Endothelial cell of umbilical vein (primary cell): Measurements from ENCODE around the gene LDOC1. TPM values are rescaled to one million over a fixed set of nuclear protein-coding genes. Genes with fewer than 3 reads are reported as not detected.

Experiments used
- Bru-seq: library from RNA; stranded (reverse); fragments of 400-500 nt; gene quantifications from one replicate; lab custom pipeline; 2021; lab: Mats Ljungman, UMichigan
- BruChase-seq, 2 experiments: library from RNA; stranded (reverse); fragments of 400-500 nt; gene quantifications; one replicate each; lab custom pipeline; 2021; lab: Mats Ljungman, UMichigan
- BruUV-seq: library from RNA; stranded (reverse); fragments of 400-500 nt; replicated peaks from 2 replicates; lab custom pipeline; 2021; lab: Mats Ljungman, UMichigan
- CTCF ChIA-PET: fragments of 300-600, 350-600 bp; sonication (Branson Sonifier 250); formaldehyde crosslinking; loops from one replicate; lab custom pipeline; 2021; ENCODE audit warnings: antibody characterized with exemption, inconsistent platforms; lab: Charles Lee
- POLR2A ChIA-PET: fragments of 300-600, 350-600 bp; sonication (Branson Sonifier 250); formaldehyde crosslinking; loops from one replicate; lab custom pipeline; 2021; ENCODE audit warnings: antibody characterized with exemption, inconsistent platforms; lab: Charles Lee
- DNase-seq: peaks from one replicate; pipeline ENCODE4 v3.0.0-alpha.2; 2011; ENCODE audit warnings: low read depth, low spot score
- FAIRE-seq: peaks from 2 replicates; lab custom pipeline; 2011; peaks lifted over from hg19 to GRCh38; lab: Jason Lieb, UNC
- H2AFZ ChIP-seq: 2 replicates; pipeline ENCODE4 v1.6.0; 2012; ENCODE audit warnings: low read depth, low read length, control low read depth, inconsistent platforms
- H3K27ac ChIP-seq: 2 replicates; pipeline ENCODE4 v1.5.1; 2011; ENCODE audit warnings: low read depth, mild to moderate bottlenecking, control low read depth, low read length, moderate library complexity; ENCODE audit not compliant: insufficient read depth
- H3K27me3 ChIP-seq, 2 experiments: 2 replicates each; pipeline versions ENCODE4 v1.6.0 to v1.6.1; 2011; ENCODE audit warnings: low read length in 2 of 2, mixed read lengths in 1 of 2; ENCODE audit not compliant: control insufficient read depth in 2 of 2, insufficient read depth in 2 of 2
- H3K36me3 ChIP-seq, 2 experiments: 2 replicates in 1 of 2; 3 replicates in 1 of 2; pipeline ENCODE4 v1.5.1; 2011; ENCODE audit warnings: low read length in 2 of 2, mild to moderate bottlenecking in 1 of 2, moderate library complexity in 1 of 2; ENCODE audit not compliant: control insufficient read depth in 2 of 2, insufficient read depth in 2 of 2; ENCODE audit errors: extremely low read depth in 1 of 2
- H3K4me1 ChIP-seq: 3 replicates; pipeline ENCODE4 v1.5.1; 2011; ENCODE audit warnings: mild to moderate bottlenecking, low read length; ENCODE audit not compliant: control insufficient read depth, insufficient read depth; ENCODE audit errors: extremely low read depth
- H3K4me2 ChIP-seq: 2 replicates; pipeline ENCODE4 v1.6.1; 2011; ENCODE audit warnings: low read length, control low read depth, mixed read lengths; ENCODE audit not compliant: insufficient read depth
- H3K4me3 ChIP-seq, 3 experiments: fragments of 200-600 bp in 1 of 3; sonication (generic), shearing (Covaris generic) in 1 of 3; replicated peaks in 1 of 3; 2 replicates each; pipeline ENCODE4 v1.5.1; 2011 to 2016; ENCODE audit warnings: control low read depth in 3 of 3, low read length in 3 of 3, mild to moderate bottlenecking in 2 of 3, inconsistent platforms in 1 of 3, low read depth in 1 of 3, moderate library complexity in 1 of 3; ENCODE audit not compliant: insufficient read depth in 1 of 3
- H3K79me2 ChIP-seq: 2 replicates; pipeline ENCODE4 v1.6.0; 2012; ENCODE audit warnings: low read length, inconsistent platforms; ENCODE audit not compliant: control insufficient read depth, insufficient read depth
- H3K9ac ChIP-seq: replicated peaks from 2 replicates; pipeline ENCODE3; 2011; ENCODE audit warnings: low read length, control low read depth; ENCODE audit not compliant: insufficient read depth; ENCODE audit errors: extremely low read depth
- H3K9me1 ChIP-seq: replicated peaks from 3 replicates; pipeline ENCODE4 v1.6.0; 2011; ENCODE audit warnings: mild to moderate bottlenecking, low read length; ENCODE audit not compliant: control insufficient read depth, insufficient read depth; ENCODE audit errors: extremely low read depth
- H3K9me3 ChIP-seq: replicated peaks from 2 replicates; pipeline ENCODE4 v1.5.1; 2012; ENCODE audit warnings: low read length, inconsistent platforms; ENCODE audit not compliant: control insufficient read depth, insufficient read depth
- H4K20me1 ChIP-seq: replicated peaks from 2 replicates; pipeline ENCODE3; 2011; ENCODE audit warnings: mild to moderate bottlenecking, low read length; ENCODE audit not compliant: control insufficient read depth, insufficient read depth; ENCODE audit errors: extremely low read depth
- EZH2 ChIP-seq: IDR thresholded peaks from 2 replicates; pipeline ENCODE4 v1.6.1; 2012; ENCODE audit warnings: borderline replicate concordance, low read depth, mild to moderate bottlenecking, moderate library complexity, low read length, inconsistent platforms; ENCODE audit not compliant: severe bottlenecking
- FOS ChIP-seq: IDR thresholded peaks from 2 replicates; pipeline ENCODE4 v1.6.1; 2011; ENCODE audit warnings: mild to moderate bottlenecking, low read length, moderate library complexity, borderline replicate concordance; ENCODE audit not compliant: insufficient read depth
- GATA2 ChIP-seq: IDR thresholded peaks from 2 replicates; pipeline ENCODE4 v1.7.0; 2011; ENCODE audit warnings: low read depth, mild to moderate bottlenecking, moderate library complexity, mixed read lengths, low read length; ENCODE audit not compliant: insufficient read length, insufficient read depth
- JUN ChIP-seq: IDR thresholded peaks from 2 replicates; pipeline ENCODE4 v1.6.1; 2011; ENCODE audit warnings: borderline replicate concordance, low read depth; ENCODE audit not compliant: insufficient read length, insufficient read depth
- MYC ChIP-seq: IDR thresholded peaks from one replicate; pipeline ENCODE4 v1.6.1; 2011; ENCODE audit warnings: mild to moderate bottlenecking, low read depth, low read length
- POLR2A ChIP-seq: IDR thresholded peaks from 2 replicates; pipeline ENCODE4 v1.6.1; 2012; ENCODE audit warnings: low read depth, mild to moderate bottlenecking, control low read depth, low read length
- POLR2AphosphoS5 ChIP-seq: IDR thresholded peaks from 2 replicates; pipeline ENCODE4 v1.6.1; 2012; ENCODE audit warnings: low read depth, mild to moderate bottlenecking, control low read depth, low read length, moderate library complexity; ENCODE audit not compliant: insufficient read depth
- dilution Hi-C: fragments of 300-500 bp; cut with MboI; formaldehyde crosslinking; loops from one replicate; pipeline ENCODE4 v1.15.0; 2019; ENCODE audit warnings: low sequenced_read_pairs; ENCODE audit not compliant: extremely low pct_ligation_motif_present
- intact Hi-C: fragments of 100-400 bp; cut with micrococcal nuclease; formaldehyde crosslinking; loops from one replicate; pipeline ENCODE4 v1.10.0; 2022
- long read RNA-seq: library from polyadenylated mRNA; stranded (forward); transcript quantifications from one replicate; pipeline ENCODE4 v2.0.0, GENCODE V29; 2021
- polyA minus RNA-seq, 3 experiments: library from RNA; depleted of rRNA, polyadenylated mRNA; stranded (reverse); fragments of >200 nt; gene quantifications; 1 replicate in 1 of 3; 2 replicates in 2 of 3; pipeline ENCODE4 v1.2.3, GENCODE V29; 2011
- polyA plus RNA-seq, 4 experiments: library from polyadenylated mRNA; depleted of rRNA in 3 of 4; stranded (reverse) in 3 of 4; unstranded in 1 of 4; fragments of >200 nt; gene quantifications; 2 replicates each; pipeline versions ENCODE4 v1.2.1 to v1.2.3, GENCODE V29; 2011 to 2012; ENCODE audit warnings: missing spikeins in 1 of 4
- total RNA-seq: library from RNA; stranded (reverse); gene quantifications from 2 replicates; pipeline ENCODE4 v1.2.3, GENCODE V29; 2021
- TF ChIP-seq, protein P1 (sequence below): IDR thresholded peaks from 2 replicates; pipeline ENCODE4 v1.6.1; 2011; ENCODE audit not compliant: insufficient read depth, insufficient read length
- TF ChIP-seq, protein P2 (sequence below), 2 donors: IDR thresholded peaks; 1 replicate in 1 of 2; 2 replicates in 1 of 2; pipeline ENCODE4 v1.5.1; 2011; ENCODE audit warnings: low read length in 2 of 2, mild to moderate bottlenecking in 2 of 2, moderate library complexity in 2 of 2, control low read depth in 1 of 2, inconsistent platforms in 1 of 2, low read depth in 1 of 2; ENCODE audit not compliant: insufficient read depth in 1 of 2; ENCODE audit errors: extremely low read depth in 1 of 2

The LDOC1 gene
- total RNA-seq: 46.2 and 51.4 TPM in 2 replicates
- polyA plus RNA-seq: 19.4 and 23.0 TPM in 2 replicates
- 18.5 and 18.7 TPM in 2 replicates for polyA plus RNA-seq (2011; cell fraction: cytosol; rRNA removed)
- polyA plus RNA-seq (2011; cell fraction: nucleus; rRNA removed): 11.5 and 14.9 TPM in 2 replicates
- polyA plus RNA-seq (2012): 60.6 and 65.5 TPM in 2 replicates
- polyA minus RNA-seq: 14.2 and 15.6 TPM in 2 replicates
- 9.8 TPM for polyA minus RNA-seq (2011; cell fraction: cytosol; rRNA and poly(A)+ RNA removed)
- polyA minus RNA-seq (2011; cell fraction: nucleus; rRNA and poly(A)+ RNA removed): 4.2 and 5.0 TPM in 2 replicates
- Bru-seq, nascent RNA: percentile 74 among the genes with signal in this experiment
- percentile 97 among the genes with signal in this experiment for BruChase-seq, experiment 1, labeled RNA remaining after a 6-hour chase
- BruChase-seq, experiment 2, labeled RNA remaining after a 2-hour chase: percentile 87 among the genes with signal in this experiment
- long read RNA-seq, transcript LDOC1-201 (1 exons, 1,381 nt): major isoform, 127 of 135 reads
- long read RNA-seq, partial matches to known transcripts: 0 of 135 reads
- long read RNA-seq, other reads (novel, unspliced or antisense): 4 of 135 reads

DNA sequence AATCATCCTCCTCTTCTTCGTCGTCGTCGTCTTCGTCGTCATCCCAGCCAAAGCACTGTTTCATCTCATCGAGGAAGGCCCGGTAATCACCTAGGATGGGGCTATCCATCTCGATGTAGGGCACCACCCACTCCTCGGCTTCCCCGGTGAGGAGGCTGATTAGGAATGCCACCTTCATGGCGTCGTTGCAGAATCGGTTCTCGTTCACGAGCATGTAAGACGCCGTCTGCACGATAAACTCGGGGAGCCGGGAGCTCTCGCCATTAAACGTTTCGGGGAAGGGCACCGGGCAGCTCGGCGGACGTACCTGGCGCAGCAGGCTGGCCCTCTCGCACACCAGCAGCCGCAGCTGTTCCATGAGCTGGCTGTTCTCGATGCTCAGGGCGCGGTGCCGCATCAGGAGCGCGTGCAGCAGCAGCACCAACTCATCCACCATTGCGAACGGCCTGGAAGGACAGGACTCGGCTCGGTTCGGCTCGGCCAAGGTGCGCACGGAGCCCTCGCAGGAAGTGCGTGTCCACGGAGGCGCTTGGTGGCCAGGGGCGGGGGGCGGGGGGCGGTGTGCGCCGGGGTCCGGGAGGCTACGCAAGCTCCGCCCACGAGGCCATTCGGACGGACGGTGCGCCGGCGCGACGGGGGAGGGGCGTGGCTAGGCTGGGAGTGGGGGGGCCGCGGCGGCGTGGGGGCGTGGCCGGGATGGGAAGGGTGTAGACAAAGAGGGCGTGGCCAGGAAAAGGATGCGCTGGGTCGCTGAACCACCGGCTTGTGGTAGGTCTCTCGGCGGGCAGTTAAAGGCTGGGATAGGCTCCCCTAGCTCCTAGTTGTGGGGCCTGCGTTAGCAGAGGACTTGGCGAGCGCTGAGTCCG is at the start of gene LDOC1:
Gene LDOC1 (minus strand): TSS at position 544 of the 866 bp plus-strand sequence. CDS start 108 bp downstream, at position 436.
- Histone ChIP-seq H3K79me2 (peaks cover 3% of the 10 kb centered on the region), H4K20me1 (no peaks in the 10 kb centered on the region), H3K4me1 (peaks cover 7% of the 10 kb centered on the region), H3K9ac (peak within 1 kb of the TSS; percentile 61), H3K4me3 (peak within 1 kb of the TSS; percentile 41 to 79 (median 68)), H3K9me1 (no peaks in the 10 kb centered on the region), H3K36me3 (no peaks in the 10 kb centered on the region), H3K4me2 (peak within 1 kb of the TSS; percentile 64), H3K27me3 (no peaks in the 10 kb centered on the region), H2AFZ (peak within 1 kb of the TSS; percentile 88), H3K9me3 (no peaks in the 10 kb centered on the region), H3K27ac (no peak within 1 kb of the TSS)
- TF ChIP-seq GATA2 (no peak), EZH2 (no peak)
- CTCF ChIA-PET: interaction anchor here (0.6 to 0.8 kb wide), 3 partner anchors 14 to 433 kb away, joined by 3 read pairs; no protein-coding TSS in a partner anchor
- FAIRE-seq: peak; percentile 89
- dilution Hi-C loops (no loop called here), intact Hi-C loops (loop anchor here (2.0 to 5.0 kb wide), 2 partner anchors 44 to 100 kb away; no protein-coding TSS in a partner anchor)
- POLR2A ChIA-PET: no interaction called here
- BruUV-seq: no TSS peak
- peak; percentile 82 for DNase-seq

DNA sequence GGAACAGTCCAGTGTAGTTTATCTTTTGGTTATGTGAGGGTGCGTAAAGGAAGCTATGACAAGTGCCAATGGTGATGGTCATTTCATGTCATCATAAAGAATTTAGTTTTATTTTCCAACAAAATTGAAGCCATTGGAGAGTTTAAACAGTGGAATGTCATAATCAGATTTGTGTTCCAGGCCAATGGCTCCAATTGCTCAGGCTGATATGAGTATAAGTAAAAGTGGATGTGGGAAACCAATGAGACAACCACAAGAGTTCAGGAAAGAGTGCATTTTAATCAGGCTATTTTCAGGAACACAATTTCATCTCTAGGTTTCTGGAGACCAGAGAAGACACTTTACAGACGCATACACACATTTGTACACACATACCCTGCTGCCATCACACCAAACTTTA is 44.7 kb upstream of the LDOC1 start:
- Histone ChIP-seq H4K20me1 (no peaks in the 10 kb centered on the region), H3K4me1 (peaks cover 16% of the 10 kb centered on the region), H3K79me2 (no peaks in the 10 kb centered on the region), H2AFZ (no peak overlapping the region), H3K27me3 (no peaks in the 10 kb centered on the region), H3K9ac (no peak overlapping the region), H3K27ac (peak overlapping the region; percentile 23), H3K4me2 (no peak overlapping the region), H3K9me1 (no peaks in the 10 kb centered on the region), H3K36me3 (no peaks in the 10 kb centered on the region), H3K9me3 (no peaks in the 10 kb centered on the region), H3K4me3 (no peak overlapping the region)
- no peak for FAIRE-seq
- dilution Hi-C loops (no loop called here), intact Hi-C loops (loop anchor here (2.0 kb wide), 2 partner anchors 45 to 119 kb away; partner anchors contain the start of gene LDOC1)
- TF ChIP-seq EZH2 (no peak), GATA2 (no peak), FOS (no peak), POLR2A (no peak), POLR2AphosphoS5 (no peak), MYC (no peak), JUN (no peak)
- TF ChIP-seq, protein P1, sequence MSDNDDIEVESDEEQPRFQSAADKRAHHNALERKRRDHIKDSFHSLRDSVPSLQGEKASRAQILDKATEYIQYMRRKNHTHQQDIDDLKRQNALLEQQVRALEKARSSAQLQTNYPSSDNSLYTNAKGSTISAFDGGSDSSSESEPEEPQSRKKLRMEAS: no peak
- TF ChIP-seq, protein P2, sequence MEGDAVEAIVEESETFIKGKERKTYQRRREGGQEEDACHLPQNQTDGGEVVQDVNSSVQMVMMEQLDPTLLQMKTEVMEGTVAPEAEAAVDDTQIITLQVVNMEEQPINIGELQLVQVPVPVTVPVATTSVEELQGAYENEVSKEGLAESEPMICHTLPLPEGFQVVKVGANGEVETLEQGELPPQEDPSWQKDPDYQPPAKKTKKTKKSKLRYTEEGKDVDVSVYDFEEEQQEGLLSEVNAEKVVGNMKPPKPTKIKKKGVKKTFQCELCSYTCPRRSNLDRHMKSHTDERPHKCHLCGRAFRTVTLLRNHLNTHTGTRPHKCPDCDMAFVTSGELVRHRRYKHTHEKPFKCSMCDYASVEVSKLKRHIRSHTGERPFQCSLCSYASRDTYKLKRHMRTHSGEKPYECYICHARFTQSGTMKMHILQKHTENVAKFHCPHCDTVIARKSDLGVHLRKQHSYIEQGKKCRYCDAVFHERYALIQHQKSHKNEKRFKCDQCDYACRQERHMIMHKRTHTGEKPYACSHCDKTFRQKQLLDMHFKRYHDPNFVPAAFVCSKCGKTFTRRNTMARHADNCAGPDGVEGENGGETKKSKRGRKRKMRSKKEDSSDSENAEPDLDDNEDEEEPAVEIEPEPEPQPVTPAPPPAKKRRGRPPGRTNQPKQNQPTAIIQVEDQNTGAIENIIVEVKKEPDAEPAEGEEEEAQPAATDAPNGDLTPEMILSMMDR (IDR thresholded peaks at IDR 0.05; ENCODE audit: extremely low read depth in 1 of 2, insufficient read depth in 1 of 2, low read depth in 1 of 2, low read length in 2 of 2): no peak
- CTCF ChIA-PET: no interaction called here
- DNase-seq: no peak
- no TSS peak for BruUV-seq
- POLR2A ChIA-PET: no interaction called here
